HG03139 (cell line): ENCODE results near the gene DPP10.
"Not testable (repeated sequence)": the region's sequence is repeated elsewhere in the genome, so short reads cannot be mapped to it uniquely, and the experiment has no call there.

ENCODE experiments used
- ATAC-seq: cut with Tn5 transposase; IDR thresholded peaks from one replicate; pipeline ENCODE4 v1.9.1; 2021; ENCODE audit not compliant: unreplicated experiment

Gene DPP10

DNA sequence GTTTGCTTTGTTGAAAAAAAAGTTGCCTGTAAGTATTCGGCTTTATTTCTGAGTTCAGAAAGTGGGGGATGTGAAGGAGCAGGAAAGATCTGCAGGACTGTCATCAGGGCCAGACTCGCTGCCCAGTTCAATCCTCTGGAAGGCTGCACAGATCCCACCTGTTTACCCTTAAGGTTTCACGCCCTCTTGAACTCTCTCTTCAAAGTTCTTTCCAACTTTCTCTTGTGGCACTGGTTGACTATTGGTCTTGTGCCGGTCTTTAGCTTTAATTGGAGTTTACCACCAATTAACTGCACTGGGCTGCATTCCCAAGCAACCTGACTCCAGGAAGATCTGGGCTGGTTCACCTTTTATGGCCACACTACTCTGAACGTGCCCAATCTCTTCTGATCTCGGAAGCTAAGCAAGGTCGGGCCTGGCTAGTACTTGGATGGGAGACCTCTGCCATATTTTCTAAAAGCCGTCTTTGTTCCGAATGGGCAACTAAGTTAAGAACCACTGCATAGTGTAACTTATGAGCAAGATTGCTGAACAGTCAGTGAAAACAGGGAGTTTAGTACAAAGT, 495.0 kb downstream of the DPP10 start:
- no peak for ATAC-seq

DNA sequence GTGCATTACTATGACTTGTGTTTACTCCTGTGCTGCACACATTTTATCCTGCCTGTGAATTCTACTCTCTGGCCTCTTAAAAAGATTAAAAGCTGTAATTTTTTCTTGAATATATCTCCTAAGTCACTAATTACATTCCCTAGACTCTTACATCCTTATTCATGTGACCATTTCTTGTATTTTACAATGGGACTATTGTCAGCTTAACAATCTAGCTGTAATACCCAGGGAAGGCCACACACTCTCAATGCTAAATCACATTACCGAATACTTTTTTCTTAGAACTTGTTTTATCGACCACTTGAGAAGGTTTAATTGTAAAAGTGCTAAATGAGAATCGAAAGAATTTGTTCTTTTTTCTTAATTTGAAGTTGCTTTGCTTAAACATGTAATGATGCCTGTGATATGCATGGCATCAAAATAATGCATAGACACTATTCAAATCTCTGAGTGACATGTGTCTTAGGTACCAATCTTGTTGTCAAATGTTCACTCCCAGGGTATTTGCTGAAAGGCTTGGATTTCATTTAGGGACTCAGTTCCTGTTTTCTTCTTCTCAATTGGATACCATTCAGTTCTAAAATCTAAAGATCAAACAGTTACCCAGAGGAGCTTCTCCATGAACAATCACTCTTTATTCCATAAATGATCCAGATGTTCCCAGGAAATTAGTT, 498.5 kb downstream of the DPP10 start:
- no peak for ATAC-seq

DNA sequence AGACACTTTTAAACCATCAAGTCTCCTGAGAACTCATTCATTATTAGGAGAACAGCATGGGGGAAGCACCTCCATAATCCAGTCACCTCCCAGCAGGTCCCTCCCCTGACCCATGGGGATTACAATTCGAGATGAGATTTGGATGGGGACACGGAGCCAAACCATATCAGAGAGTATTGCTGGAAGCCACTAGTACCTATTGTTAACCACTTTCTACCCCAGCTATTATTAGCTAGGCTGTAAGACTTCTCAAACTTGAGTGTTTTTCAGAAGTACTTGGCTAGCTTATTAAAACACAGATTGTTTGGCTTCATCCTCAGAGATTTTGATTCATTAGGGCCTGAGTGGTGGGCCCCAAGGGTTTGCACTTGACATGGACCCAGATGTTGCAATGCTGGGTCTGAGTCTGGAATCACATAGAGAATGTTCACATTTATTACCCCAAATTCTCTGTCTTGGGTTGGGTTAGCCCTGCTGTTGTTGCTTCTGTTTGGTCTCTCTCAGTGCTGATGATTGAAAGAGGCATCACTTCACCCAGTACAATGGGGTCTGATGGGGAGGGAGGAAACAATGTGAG, 506.9 kb downstream of the DPP10 start:
- ATAC-seq, result no peak

DNA sequence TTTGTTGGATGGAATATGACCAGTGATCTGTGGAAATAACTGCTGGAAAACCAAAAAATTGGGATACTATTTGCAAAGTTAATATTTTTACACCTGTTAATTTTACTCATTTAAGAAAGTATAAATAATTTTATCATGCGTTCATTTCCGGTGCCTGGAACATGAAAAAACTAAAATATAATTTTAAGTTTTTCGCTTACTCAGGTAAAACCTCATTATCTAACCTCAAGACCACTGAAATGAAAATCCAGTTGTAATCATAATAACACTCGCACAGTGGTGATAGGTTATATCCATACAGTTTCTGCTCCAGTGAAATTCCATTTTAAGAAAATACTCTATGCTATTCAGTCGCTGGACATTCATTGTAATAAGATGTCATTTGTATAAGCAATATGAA, 517.9 kb downstream of the DPP10 start:
- no peak for ATAC-seq

DNA sequence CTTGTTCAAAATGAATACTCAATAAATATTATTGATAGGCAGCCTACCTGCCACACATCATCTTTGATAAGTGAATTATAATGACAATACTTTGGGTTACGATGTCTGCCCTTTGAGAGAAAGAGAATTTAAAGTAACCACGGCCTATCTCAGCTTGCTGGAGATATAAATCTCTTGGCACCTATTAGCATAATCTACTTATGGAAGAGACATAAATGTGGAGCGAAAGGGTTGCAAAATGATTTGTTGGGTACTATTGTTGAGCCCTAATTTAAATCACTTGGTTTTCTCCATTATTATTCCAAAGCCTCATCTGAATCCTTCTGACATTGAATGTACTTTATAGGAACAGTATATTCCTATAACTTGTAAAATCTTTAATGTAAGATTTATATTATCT, 520.1 kb downstream of the DPP10 start:
- ATAC-seq, result no peak

DNA sequence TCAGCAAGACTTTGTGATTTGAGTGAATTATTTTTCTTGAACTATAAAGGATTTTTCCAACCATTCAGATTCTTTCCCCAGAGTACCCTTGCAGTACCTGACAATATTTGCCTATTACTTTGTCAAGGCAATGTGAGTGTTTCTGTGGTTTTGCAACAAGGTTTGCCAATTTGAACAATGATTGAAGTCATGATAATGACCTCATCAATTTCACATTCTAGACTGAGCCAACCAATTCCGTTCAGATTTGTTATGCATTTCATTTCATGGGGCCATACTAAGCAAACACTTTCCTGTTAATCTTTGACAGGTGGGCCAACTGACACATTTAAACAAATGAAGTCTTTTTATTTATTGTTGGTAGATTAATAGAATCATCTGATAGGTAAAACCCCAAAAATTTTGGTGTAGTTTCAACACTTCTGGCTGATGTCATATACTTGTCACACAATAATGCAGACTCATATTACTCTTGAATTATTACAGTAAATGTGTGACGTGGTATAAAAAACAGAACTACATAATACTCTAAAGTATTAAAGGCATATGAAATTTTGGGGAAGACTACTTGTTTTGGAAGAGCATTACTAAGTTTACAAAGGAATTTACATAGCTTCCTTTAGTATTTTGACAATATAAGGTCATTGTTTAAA, 526.4 kb downstream of the DPP10 start:
- no peak for ATAC-seq

DNA sequence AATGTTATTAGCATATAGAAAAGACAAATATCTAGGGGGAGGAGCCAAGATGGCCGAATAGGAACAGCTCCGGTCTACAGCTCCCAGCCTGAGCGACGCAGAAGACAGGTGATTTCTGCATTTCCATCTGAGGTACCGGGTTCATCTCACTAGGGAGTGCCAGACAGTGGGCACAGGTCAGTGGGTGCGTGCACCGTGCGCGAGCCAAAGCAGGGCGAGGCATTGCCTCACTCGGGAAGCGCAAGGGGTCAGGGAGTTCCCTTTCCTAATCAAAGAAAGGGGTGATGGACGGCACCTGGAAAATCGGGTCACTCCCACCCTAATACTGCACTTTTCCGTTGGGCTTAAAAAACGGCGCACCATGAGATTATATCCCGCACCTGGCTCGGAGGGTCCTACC, 561.9 kb downstream of the DPP10 start:
- not testable (repeated sequence) for ATAC-seq

DNA sequence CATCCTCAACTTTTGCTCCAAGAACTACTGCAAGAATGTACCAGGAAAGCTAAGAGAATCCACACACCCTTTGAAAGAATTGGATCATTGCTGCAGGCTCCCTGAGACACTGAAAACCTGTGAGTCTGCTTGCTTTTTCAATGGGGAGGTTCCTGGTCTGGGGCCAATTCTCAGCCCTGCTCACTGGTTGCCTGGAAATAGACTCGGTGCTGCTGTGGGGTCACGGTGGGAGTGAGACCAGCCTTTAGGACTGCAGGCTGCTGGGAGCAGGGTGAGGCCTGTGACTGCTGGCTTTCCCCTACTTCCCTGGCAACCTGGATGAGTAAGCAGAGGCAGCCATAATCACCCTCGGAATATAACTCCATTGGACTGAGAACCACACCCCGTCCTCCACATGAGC, 569.3 kb downstream of the DPP10 start:
- ATAC-seq, result no peak

DNA sequence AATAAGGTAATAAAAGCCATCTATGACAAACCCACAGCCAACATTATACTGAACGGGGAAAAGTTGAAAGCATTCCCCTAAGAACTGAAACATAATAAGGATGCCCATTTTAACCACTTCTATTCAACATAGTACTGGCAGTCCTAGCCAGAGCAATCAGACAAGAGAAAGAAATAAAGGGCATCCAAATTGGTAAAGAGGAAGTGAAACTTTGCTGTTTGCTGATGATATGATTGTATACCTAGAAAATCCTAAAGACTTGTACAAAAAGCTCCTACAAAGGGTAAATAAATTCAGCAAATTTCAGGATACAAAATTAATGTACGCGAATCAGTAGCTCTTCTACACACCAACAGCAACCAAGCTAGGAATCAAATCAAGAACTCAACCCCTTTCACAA, 579.6 kb downstream of the DPP10 start:
- not testable (repeated sequence) for ATAC-seq

DNA sequence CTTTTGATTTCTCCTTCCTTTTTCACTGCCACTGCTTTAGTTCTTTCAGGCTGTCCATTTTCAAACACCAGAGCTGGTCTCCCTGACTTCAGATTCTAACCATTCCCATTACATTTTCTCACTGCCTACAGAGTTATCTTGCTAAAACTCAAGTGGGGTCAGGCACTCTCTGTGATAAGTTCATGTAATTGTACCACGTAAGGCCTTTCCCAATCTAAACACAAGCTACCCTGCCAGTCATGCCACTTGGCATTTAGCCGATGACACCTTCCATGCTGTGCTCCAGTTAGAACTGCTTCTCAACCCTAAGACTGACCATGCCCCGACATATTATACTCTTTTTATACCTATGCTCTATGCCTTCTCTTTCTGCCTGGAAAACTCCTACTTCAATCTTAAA, 592.4 kb downstream of the DPP10 start:
- no peak for ATAC-seq

DNA sequence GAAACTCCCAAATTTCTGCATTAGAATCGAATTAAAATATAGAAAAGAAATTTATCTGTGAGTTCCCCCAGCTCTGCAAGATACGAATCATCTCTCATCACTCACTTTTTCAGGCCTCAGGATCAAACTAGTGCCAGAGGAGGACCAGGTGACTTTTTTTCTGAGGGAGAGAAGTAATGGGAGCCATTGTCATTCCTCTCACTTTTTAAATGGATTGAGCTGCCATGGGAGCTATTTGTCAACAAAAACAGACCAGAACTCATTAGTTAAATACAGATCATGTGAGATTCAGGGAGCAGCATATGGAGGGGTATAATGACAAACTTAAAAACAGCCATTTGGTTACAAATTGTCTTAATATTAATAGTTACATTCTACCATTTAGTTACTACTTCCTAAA, 594.4 kb downstream of the DPP10 start:
- ATAC-seq, result no peak

DNA sequence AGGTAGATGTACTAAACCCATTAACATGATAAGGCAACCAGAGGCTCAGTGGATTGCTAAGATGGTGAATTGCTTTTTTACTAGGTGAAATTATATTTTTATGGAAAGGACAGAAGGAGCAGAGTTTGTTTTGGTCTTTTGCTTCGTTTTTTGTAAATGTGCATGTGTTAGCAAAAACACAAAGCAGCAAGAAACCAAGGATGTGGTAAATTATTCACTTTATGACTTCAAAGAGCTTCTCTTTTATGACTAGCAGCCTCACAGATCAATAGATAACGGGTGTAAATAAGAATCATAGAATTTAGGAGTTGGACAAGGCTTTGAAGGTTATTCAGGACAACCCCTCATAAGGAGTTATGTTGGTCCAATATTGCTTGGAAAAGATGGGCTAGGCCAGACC, 615.0 kb downstream of the DPP10 start:
- no peak for ATAC-seq

DNA sequence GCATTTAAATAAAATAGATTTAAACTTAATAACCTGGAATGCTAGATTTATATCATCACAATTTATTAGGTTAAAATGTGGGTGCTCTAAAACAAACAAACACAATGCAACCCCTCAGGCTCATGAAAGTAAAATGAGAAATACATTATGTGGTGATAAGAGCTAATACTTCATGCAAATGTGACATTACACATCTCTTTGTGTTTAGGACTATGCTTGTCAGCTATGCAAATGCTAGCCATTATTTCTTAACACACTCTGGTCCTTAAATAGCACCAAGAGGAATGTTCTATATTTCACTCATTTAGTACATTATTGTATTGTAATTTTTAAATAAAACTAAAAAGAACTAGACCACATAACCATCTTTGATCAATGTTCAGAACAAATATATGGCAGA, 627.6 kb downstream of the DPP10 start:
- no peak for ATAC-seq

DNA sequence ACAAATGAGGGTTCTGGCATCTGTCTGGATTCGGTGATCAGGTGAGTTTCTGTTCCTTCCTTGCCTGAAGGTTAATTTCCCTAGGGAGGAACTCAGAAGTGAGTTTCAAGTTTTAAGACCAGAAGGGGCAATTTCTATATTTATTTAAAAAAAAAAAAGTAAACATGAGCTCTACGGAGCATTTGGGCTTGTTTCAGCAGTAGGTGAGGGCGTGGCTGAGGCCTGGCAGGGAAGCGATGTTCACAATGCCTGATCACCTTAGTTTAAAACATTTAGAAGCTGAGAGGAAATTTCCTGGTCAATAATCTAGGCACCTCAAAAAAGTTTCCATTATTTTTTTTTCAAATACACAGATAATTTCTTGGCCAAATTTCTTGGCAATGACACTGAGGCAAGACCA, 629.1 kb downstream of the DPP10 start:
- no peak for ATAC-seq

DNA sequence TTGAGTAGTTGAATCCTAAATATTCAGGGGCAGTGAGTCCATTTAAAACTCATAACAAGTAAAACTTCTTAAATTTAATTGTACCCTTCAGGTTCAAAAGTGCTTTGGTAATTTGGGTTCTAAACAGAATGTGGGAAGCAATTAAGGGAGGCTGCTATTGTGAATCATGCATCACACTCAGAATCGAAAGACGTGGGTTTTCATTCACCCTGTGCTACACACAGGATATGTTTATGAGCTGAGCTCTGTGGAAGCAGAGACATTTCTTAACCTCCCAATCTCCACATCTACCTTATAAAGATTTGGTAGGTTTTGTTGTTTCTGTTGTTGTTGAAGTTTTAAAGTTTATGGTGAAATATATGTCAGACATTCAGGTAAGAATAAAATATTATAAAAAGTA, 633.4 kb downstream of the DPP10 start:
- ATAC-seq, result no peak

DNA sequence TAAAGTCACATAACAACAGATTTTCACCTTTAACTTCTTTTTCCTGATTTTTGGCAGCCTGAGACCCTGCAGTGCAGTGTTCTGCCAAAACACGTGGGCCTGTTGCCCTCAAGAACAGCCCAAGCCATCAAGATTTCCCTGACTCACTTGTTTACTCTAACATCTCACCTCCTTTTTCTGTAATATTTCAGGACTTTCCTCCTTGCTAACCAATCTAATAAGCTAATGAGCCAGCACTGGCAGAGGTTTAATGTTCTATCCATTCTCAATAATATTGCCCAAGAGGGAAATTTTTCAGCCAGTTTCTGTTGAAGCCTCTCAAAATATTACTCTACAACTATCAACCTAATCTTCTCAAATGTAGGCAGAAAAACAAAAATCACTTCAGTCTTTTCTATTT, 635.2 kb downstream of the DPP10 start:
- ATAC-seq, result no peak

DNA sequence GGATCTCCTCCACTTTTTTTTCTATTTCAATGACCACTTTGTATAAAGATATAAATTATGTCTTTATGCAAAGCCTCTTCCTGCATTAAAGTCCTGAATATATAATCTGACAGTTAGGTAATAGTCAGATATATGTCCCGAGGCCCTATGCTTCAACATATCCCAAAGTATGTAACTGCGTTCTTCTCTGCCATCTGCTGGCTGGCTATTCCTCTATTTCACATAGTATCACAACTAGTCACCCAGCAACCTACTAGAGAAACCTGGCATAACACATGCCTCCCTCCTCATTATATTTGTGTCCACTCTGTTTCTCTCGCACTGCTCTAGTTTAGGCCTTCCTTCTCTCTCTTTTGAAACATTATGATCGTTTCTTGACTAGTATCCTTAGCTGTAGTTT, 640.8 kb downstream of the DPP10 start:
- no peak for ATAC-seq

DNA sequence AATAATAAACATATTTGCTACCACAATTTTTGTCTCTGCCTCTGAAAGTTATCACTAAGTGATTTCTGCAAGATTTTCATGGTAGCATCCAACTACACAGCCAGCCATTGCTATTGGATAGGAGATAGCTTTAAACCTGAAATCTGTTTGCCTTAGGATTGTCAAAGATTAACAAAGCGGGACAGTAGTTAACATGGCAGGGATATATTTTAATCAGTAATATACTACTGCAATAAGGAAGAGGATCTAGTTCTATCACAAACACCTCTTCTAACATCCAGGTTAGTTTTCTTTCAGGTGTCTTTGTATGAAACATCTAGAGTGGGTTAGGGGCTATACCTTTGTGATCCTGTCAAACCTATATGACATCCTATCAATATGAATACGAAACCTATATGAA, 641.3 kb downstream of the DPP10 start:
- no peak for ATAC-seq

DNA sequence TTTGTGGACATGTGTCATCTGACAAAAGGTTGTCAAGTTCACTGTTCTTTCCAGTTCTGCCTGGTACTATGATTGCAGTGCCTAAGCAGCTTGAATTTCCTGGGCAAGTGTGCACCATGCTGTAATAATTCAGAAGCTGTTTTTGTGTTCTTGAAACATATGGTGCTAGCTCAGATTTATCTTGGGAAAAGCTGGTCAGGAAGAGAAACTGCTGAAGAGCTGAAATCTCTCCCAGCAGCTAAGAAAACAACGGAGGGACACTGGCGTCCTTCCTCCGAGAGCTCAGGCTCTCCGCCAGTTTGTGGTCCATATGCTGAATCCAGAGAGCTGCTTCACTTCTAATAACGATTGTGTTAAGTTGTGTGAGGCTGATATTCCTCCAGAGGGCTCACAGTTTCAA, 642.0 kb downstream of the DPP10 start:
- no peak for ATAC-seq

DNA sequence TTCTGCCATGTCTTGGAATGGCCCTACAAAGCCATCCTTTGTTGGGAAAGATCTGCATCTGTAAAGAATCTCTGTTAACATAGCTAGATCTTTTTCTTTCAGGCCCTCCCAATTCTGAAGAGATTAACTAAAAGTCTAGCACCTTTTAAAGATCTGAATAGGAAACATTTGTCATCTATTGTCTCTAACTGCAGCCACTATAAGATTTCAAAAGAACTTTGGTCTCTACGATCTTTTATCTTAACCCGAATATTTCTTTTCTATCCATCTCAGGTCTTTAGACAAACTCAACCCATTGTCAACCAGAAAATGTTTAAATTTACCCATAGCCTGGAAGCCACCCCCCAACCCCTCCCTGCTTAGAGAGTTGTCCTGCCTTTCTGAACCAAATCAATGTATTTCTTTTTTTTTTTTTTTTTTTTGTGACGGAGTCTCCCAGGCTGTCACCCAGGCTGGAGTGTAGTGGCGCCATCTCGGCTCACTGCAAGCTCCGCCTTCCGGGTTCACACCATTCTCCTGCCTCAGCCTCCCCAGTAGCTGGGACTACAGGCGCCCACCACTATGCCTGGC, 643.7 kb downstream of the DPP10 start:
- not testable (repeated sequence) for ATAC-seq

DNA sequence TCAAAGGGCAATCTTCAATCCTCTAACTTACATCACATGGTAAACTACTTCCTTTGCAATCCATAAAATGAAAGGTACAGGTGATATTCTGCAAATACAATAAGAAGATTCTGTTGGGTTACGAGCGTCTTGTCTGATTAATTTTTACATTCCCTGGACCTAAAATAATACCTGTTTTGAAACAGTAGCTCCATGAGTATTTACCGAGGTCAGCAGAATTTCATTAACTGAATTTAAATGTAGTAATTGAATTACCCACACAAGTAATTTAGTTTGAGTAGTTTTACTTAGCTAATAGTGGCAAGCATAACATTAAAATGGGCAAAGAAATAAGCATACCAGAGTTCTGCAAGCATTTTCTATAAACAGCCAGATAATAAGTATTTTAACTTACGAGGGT, 652.0 kb downstream of the DPP10 start:
- ATAC-seq, result no peak

DNA sequence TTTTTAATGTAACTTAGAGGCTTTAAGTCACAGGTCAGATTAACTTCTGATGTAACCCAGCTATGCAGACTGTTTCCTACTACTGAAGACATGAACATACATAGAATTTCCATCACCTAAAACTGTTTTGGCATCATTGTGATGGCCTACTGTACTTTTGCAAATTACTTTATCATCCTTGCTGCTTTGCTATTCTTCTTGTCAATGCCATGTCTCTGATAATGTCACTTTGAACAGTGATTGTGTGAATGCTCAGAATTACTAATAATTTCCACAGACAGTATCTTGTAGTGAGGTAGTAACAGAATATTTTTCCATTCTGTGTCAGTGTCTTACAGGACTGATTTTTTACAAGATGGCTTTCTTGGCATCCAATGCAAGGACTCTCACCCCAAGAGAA, 663.5 kb downstream of the DPP10 start:
- ATAC-seq, result no peak
